Effector CD8-positive, alpha-beta T cell (primary cell): ENCODE results near the gene SIPA1L2.

Source experiments
- DNase-seq: peaks from one replicate; lab custom pipeline; 2025; lab: John Stamatoyannopoulos, UW

SIPA1L2 gene

GRCh38 chr1:232590744-232591082 lies 39.2 kb downstream of the SIPA1L2 start:
- DNase-seq: no peak

- DNase-seq: no peak
Measured at GRCh38 chr1:232589812-232590743, 39.9 kb downstream of the SIPA1L2 start.

GRCh38 chr1:232589111-232589811 lies 40.7 kb downstream of the SIPA1L2 start:
- DNase-seq: no peak

GRCh38 chr1:232587141-232588008 lies 42.6 kb downstream of the SIPA1L2 start:
- no peak for DNase-seq

GRCh38 chr1:232586679-232587078 lies 43.3 kb downstream of the SIPA1L2 start:
- DNase-seq: no peak

- no peak for DNase-seq
Measured at GRCh38 chr1:232585486-232585885, 44.4 kb downstream of the SIPA1L2 start.

- DNase-seq: no peak
Measured at GRCh38 chr1:232581932-232582331, 48.0 kb downstream of the SIPA1L2 start.
